Panc1 (cell line): ENCODE results near the gene HADHA. TPM values are rescaled to one million over a fixed set of nuclear protein-coding genes. Genes with fewer than 3 reads are reported as not detected.

ENCODE experiments used
- ATAC-seq: fragments of 200-7000 bp; cut with Tn5 transposase; 2 replicates; pipeline ENCODE4 v1.9.1; 2020; ENCODE audit warnings: mild to moderate bottlenecking, moderate library complexity
- BruUV-seq: library from RNA; stranded (reverse); fragments of 400-500 nt; replicated peaks from 2 replicates; lab custom pipeline; 2021; lab: Mats Ljungman, UMichigan
- CTCF ChIA-PET: fragments of 300-600 bp; sonication (Branson Sonifier 250); formaldehyde crosslinking; loops from one replicate; lab custom pipeline; 2022; ENCODE audit warnings: antibody characterized with exemption; lab: Charles Lee
- POLR2A ChIA-PET: fragments of 300-600 bp; sonication (Branson Sonifier 250); formaldehyde crosslinking; loops from one replicate; lab custom pipeline; 2022; ENCODE audit warnings: antibody characterized with exemption; lab: Charles Lee
- DNase-seq: peaks from one replicate; pipeline ENCODE4 v3.0.0-alpha.2; 2010; ENCODE audit warnings: low read depth, low spot score
- H3K27ac ChIP-seq: 2 replicates; pipeline ENCODE4 v1.5.1; 2011; ENCODE audit warnings: mild to moderate bottlenecking, low read length, inconsistent platforms
- H3K27me3 ChIP-seq: fragments of 200-500 bp; sonication (Bioruptor generic); 2 replicates; pipeline ENCODE4 v1.6.0; 2014; ENCODE audit warnings: low read length, inconsistent platforms; ENCODE audit not compliant: control insufficient read depth, insufficient read depth
- H3K36me3 ChIP-seq: fragments of 200-500 bp; sonication (Bioruptor generic); 2 replicates; pipeline ENCODE4 v1.5.1; 2014; ENCODE audit warnings: inconsistent platforms, mild to moderate bottlenecking, low read length, moderate library complexity; ENCODE audit not compliant: control insufficient read depth, insufficient read depth
- H3K4me1 ChIP-seq: 2 replicates; pipeline ENCODE4 v1.5.1; 2011; ENCODE audit warnings: inconsistent platforms, mild to moderate bottlenecking, low read length, moderate library complexity; ENCODE audit not compliant: control insufficient read depth, insufficient read depth
- H3K4me3 ChIP-seq, 2 experiments: 2 replicates each; pipeline ENCODE4 v1.5.1; 2011 to 2012; ENCODE audit warnings: low read depth in 2 of 2, low read length in 2 of 2, mild to moderate bottlenecking in 2 of 2, inconsistent platforms in 1 of 2, moderate library complexity in 1 of 2
- H3K9me3 ChIP-seq: fragments of 200-500 bp; sonication (Bioruptor generic); 2 replicates; pipeline ENCODE4 v1.5.1; 2014; ENCODE audit warnings: low read depth, mild to moderate bottlenecking, inconsistent platforms, low read length, moderate library complexity; ENCODE audit not compliant: control insufficient read depth, insufficient read depth
- POLR2AphosphoS5 ChIP-seq: IDR thresholded peaks from 2 replicates; pipeline ENCODE4 v1.6.1; 2012; ENCODE audit warnings: mild to moderate bottlenecking, low read depth, low read length, moderate library complexity
- REST ChIP-seq, 2 experiments: IDR thresholded peaks; 2 replicates each; pipeline ENCODE4 v1.6.1; 2011 to 2012; ENCODE audit warnings: low read depth in 2 of 2, control low read depth in 1 of 2, low read length in 1 of 2, mild to moderate bottlenecking in 1 of 2, moderate library complexity in 1 of 2; ENCODE audit not compliant: insufficient read depth in 1 of 2
- SIN3A ChIP-seq: IDR thresholded peaks from 2 replicates; pipeline ENCODE4 v1.6.1; 2012; ENCODE audit warnings: low read depth, mild to moderate bottlenecking, low read length, moderate library complexity, borderline replicate concordance; ENCODE audit not compliant: insufficient read depth
- TCF7L2 ChIP-seq: IDR thresholded peaks from 2 replicates; pipeline ENCODE4 v1.6.1; 2011; ENCODE audit warnings: mild to moderate bottlenecking, low read depth, low read length, inconsistent platforms
- in situ Hi-C: cut with HindIII; loops from 2 replicates; pipeline ENCODE4 v1.10.0; 2016; ENCODE audit warnings: low sequenced_read_pairs, low pct_unique_long_range_greater_than_20kb
- intact Hi-C: fragments of 100-400 bp; cut with micrococcal nuclease; formaldehyde crosslinking; loops from one replicate; pipeline ENCODE4 v1.10.0; 2022; ENCODE audit not compliant: unreplicated experiment
- total RNA-seq: library from RNA; stranded (reverse); gene quantifications from one replicate; pipeline ENCODE4 v1.2.1, GENCODE V29; 2021; ENCODE audit not compliant: unreplicated experiment
- TF ChIP-seq, protein P1 (sequence below): fragments of 450-650 bp; IDR thresholded peaks from 2 replicates; pipeline ENCODE4 v1.5.1; 2017; ENCODE audit warnings: mild to moderate bottlenecking

The HADHA gene
- total RNA-seq, 1 experiment from 2014 or later, result 148 TPM

DNA sequence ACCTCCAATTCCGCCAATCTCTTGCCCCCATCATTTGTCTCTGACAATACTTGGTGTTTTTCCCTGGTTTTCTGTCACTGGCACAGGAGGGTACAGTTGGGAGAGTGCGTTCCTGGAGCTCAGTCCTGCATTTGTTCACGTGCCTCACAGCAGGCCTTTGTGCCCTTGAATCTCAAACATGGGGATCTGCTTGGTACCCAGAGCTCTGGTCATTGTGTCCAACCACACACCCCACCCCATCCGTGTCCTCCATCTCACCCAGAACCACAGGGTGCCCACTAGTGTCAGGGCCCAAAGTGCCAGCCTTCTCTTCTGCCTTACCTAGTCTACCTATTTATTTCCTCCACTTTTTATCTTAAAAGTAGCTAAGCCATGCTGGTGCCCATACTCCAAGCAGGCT is 55.3 kb downstream of the HADHA start:
- no peaks in the 10 kb centered on the region for H3K9me3 ChIP-seq
- no peak overlapping the region for H3K27ac ChIP-seq
- ChIA-PET CTCF (no interaction called here), POLR2A (no interaction called here)
- intact Hi-C loops, result no loop called here
- no peak overlapping the region for H3K4me3 ChIP-seq
- no TSS peak for BruUV-seq
- DNase-seq (no peak), ATAC-seq (no peak)
- in situ Hi-C loops, result no loop called here
- H3K27me3 ChIP-seq, result no peaks in the 10 kb centered on the region
- H3K36me3 ChIP-seq, result peaks cover 5% of the 10 kb centered on the region; the same call in 1 of the 2 replicates
- TF ChIP-seq POLR2AphosphoS5 (no peak; the same call in 1 of the 2 replicates), SIN3A (no peak), TCF7L2 (no peak)
- peaks cover 4% of the 10 kb centered on the region; the same call in 1 of the 2 replicates for H3K4me1 ChIP-seq

DNA sequence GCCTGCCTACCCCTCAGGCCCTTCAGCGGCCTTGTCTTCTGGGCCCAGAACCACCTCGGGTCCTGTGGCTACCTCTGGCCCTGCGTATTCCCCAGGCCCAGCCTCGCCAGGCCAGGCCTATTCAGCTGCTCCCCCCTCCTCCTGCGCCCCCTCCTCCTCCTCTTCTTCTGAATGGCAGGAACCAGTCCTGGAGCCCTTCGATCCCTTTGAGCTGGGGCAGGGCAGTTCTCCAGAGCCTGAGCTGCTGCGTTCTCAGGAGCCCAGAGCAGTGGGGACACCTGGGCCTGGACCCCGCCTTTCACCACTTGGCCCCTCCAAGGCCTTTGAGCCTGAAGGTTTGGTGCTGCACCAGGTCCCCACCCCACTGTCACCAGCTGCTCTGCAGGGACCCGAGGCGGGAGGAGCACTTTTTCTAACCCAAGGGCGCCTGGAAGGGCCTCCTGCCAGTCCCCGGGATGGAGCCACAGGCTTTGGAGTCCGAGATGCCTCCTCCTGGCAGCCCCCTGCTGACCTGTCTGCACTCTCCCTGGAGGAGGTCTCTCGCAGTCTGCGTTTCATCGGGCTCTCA is 56.8 kb downstream of the HADHA start:
- Histone ChIP-seq H3K36me3 (no peaks in the 10 kb centered on the region), H3K4me3 (no peak overlapping the region), H3K9me3 (no peaks in the 10 kb centered on the region), H3K27me3 (no peaks in the 10 kb centered on the region), H3K4me1 (peaks cover 4% of the 10 kb centered on the region; the same call in 1 of the 2 replicates), H3K27ac (no peak overlapping the region)
- in situ Hi-C loops, result no loop called here
- BruUV-seq, result no TSS peak
- DNase-seq (no peak), ATAC-seq (no peak)
- ChIA-PET CTCF (interaction anchor here (0.6 kb wide), 1 partner anchor 249 kb away, joined by 9 read pairs; no protein-coding TSS in a partner anchor), POLR2A (no interaction called here)
- intact Hi-C loops, result no loop called here
- no peak for TF ChIP-seq SIN3A
- TF ChIP-seq, protein P1, sequence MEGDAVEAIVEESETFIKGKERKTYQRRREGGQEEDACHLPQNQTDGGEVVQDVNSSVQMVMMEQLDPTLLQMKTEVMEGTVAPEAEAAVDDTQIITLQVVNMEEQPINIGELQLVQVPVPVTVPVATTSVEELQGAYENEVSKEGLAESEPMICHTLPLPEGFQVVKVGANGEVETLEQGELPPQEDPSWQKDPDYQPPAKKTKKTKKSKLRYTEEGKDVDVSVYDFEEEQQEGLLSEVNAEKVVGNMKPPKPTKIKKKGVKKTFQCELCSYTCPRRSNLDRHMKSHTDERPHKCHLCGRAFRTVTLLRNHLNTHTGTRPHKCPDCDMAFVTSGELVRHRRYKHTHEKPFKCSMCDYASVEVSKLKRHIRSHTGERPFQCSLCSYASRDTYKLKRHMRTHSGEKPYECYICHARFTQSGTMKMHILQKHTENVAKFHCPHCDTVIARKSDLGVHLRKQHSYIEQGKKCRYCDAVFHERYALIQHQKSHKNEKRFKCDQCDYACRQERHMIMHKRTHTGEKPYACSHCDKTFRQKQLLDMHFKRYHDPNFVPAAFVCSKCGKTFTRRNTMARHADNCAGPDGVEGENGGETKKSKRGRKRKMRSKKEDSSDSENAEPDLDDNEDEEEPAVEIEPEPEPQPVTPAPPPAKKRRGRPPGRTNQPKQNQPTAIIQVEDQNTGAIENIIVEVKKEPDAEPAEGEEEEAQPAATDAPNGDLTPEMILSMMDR, result no peak
- no peak for TF ChIP-seq REST (IDR thresholded peaks at IDR 0.05; ENCODE audit: insufficient read depth in 1 of 2, low read depth in 2 of 2, low read length in 1 of 2)
- no peak for TF ChIP-seq TCF7L2
- no peak for TF ChIP-seq POLR2AphosphoS5

DNA sequence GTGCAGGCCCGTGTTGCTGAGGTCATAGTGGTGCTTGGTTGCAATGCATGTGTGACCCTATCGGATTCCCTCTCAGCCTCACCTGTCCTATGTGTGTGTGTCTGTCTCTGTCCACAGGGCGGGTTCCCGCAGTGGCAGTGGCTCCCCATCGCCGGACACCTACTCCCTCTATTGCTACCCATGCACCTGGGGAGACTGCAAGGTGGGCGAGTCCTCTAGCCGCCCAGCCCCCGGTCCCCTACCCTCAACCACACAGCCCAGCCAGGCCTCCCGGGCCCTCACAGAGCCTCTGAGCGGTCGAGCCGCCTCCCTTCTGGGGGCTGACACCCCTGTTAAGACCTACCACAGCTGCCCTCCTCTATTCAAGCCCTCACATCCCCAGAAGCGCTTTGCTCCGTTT is 57.3 kb downstream of the HADHA start:
- ATAC-seq (no peak), DNase-seq (no peak)
- CTCF ChIA-PET, result no interaction called here
- no peak overlapping the region for H3K4me3 ChIP-seq
- POLR2A ChIA-PET, result no interaction called here
- peaks cover 4% of the 10 kb centered on the region; the same call in 1 of the 2 replicates for H3K4me1 ChIP-seq
- H3K27ac ChIP-seq, result no peak overlapping the region
- in situ Hi-C loops, result no loop called here
- intact Hi-C loops, result no loop called here
- H3K36me3 ChIP-seq, result no peaks in the 10 kb centered on the region
- no TSS peak for BruUV-seq
- no peaks in the 10 kb centered on the region for H3K9me3 ChIP-seq
- no peaks in the 10 kb centered on the region for H3K27me3 ChIP-seq
- TF ChIP-seq POLR2AphosphoS5 (no peak), SIN3A (no peak), REST (IDR thresholded peaks at IDR 0.05; ENCODE audit: insufficient read depth in 1 of 2, low read depth in 2 of 2, low read length in 1 of 2) (no peak), TCF7L2 (no peak)
- TF ChIP-seq, protein P1, result no peak
